H9 (cell line): ENCODE data around the gene CFAP45. TPM values are rescaled to one million over a fixed set of nuclear protein-coding genes. Genes with fewer than 3 reads are reported as not detected.

ENCODE experiments used
- DNase-seq: peaks from one replicate; pipeline ENCODE4 v3.0.0-alpha.2; 2017
- H2AFZ ChIP-seq: one replicate; pipeline ENCODE4 v1.6.1; 2013; ENCODE audit warnings: mild to moderate bottlenecking, low read length, control low read depth, moderate library complexity
- H2AK5ac ChIP-seq: 2 replicates; pipeline ENCODE4 v1.6.1; 2013; ENCODE audit warnings: low read length, control low read depth, mixed read lengths; ENCODE audit not compliant: insufficient read length
- H2BK120ac ChIP-seq: one replicate; pipeline ENCODE4 v1.6.1; 2013; ENCODE audit warnings: low read depth, mild to moderate bottlenecking, low read length, control low read depth, inconsistent platforms; ENCODE audit not compliant: poor library complexity, severe bottlenecking
- H2BK12ac ChIP-seq: 2 replicates; pipeline ENCODE4 v1.6.1; 2013; ENCODE audit warnings: low read length, control low read depth, mixed read lengths, low read depth; ENCODE audit not compliant: insufficient read length
- H2BK15ac ChIP-seq: 2 replicates; pipeline ENCODE4 v1.6.1; 2013; ENCODE audit warnings: low read depth, low read length, control low read depth
- H2BK20ac ChIP-seq: one replicate; pipeline ENCODE4 v1.6.1; 2013; ENCODE audit warnings: low read depth, mild to moderate bottlenecking, low read length, control low read depth, inconsistent platforms; ENCODE audit not compliant: poor library complexity, severe bottlenecking
- H2BK5ac ChIP-seq: 2 replicates; pipeline ENCODE4 v1.6.1; 2013; ENCODE audit warnings: low read length, control low read depth, mixed read lengths; ENCODE audit not compliant: insufficient read length
- H3K14ac ChIP-seq: 2 replicates; pipeline ENCODE4 v1.6.1; 2013; ENCODE audit warnings: low read length, control low read depth; ENCODE audit not compliant: insufficient read depth
- H3K18ac ChIP-seq: 2 replicates; pipeline ENCODE4 v1.6.1; 2013; ENCODE audit warnings: low read depth, mild to moderate bottlenecking, mixed read lengths, low read length, control low read depth; ENCODE audit not compliant: insufficient read length
- H3K23ac ChIP-seq: 2 replicates; pipeline ENCODE4 v1.6.1; 2013; ENCODE audit warnings: low read length, control low read depth, mixed read lengths, low read depth; ENCODE audit not compliant: insufficient read length
- H3K23me2 ChIP-seq: 2 replicates; pipeline ENCODE4 v1.6.1; 2013; ENCODE audit warnings: low read depth, mild to moderate bottlenecking, mixed read lengths, low read length, control low read depth; ENCODE audit not compliant: insufficient read length, poor library complexity, severe bottlenecking
- H3K27ac ChIP-seq: 2 replicates; pipeline ENCODE4 v1.5.1; 2013; ENCODE audit warnings: low read length, control low read depth, mixed read lengths, low read depth; ENCODE audit not compliant: insufficient read length
- H3K27me3 ChIP-seq: 2 replicates; pipeline ENCODE4 v1.6.1; 2013; ENCODE audit warnings: low read length, control low read depth, inconsistent platforms; ENCODE audit not compliant: insufficient read depth
- H3K4ac ChIP-seq: 2 replicates; pipeline ENCODE4 v1.6.1; 2013; ENCODE audit warnings: low read depth, mild to moderate bottlenecking, control low read depth, inconsistent platforms, low read length, moderate library complexity
- H3K4me1 ChIP-seq: 2 replicates; pipeline ENCODE4 v1.6.1; 2013; ENCODE audit warnings: low read length, control low read depth, inconsistent platforms; ENCODE audit not compliant: insufficient read depth
- H3K4me2 ChIP-seq: 2 replicates; pipeline ENCODE4 v1.6.1; 2013; ENCODE audit warnings: low read length, control low read depth, mixed read lengths; ENCODE audit not compliant: insufficient read length, insufficient read depth
- H3K56ac ChIP-seq: 2 replicates; pipeline ENCODE4 v1.6.1; 2013; ENCODE audit warnings: low read depth, mild to moderate bottlenecking, mixed read lengths, low read length, control low read depth; ENCODE audit not compliant: insufficient read length
- H3K79me1 ChIP-seq: 2 replicates; pipeline ENCODE4 v1.6.1; 2013; ENCODE audit warnings: low read depth, mild to moderate bottlenecking, moderate library complexity, low read length, control low read depth, inconsistent platforms; ENCODE audit not compliant: insufficient read depth, poor library complexity, severe bottlenecking
- H3K79me2 ChIP-seq: 2 replicates; pipeline ENCODE4 v1.6.1; 2013; ENCODE audit warnings: low read length, control low read depth, inconsistent platforms; ENCODE audit not compliant: insufficient read depth
- H3K9ac ChIP-seq: 2 replicates; pipeline ENCODE4 v1.6.1; 2013; ENCODE audit warnings: low read length, control low read depth, mixed read lengths; ENCODE audit not compliant: insufficient read length; ENCODE audit errors: extremely low read depth
- H3K9me3 ChIP-seq: one replicate; pipeline ENCODE4 v1.6.1; 2013; ENCODE audit warnings: low read depth, low read length, inconsistent platforms; ENCODE audit not compliant: control insufficient read depth
- H3T11ph ChIP-seq: one replicate; pipeline ENCODE4 v1.6.1; 2013; ENCODE audit warnings: mild to moderate bottlenecking, low read length, control low read depth, inconsistent platforms
- H4K20me1 ChIP-seq: one replicate; pipeline ENCODE4 v1.6.1; 2013; ENCODE audit not compliant: control insufficient read depth, insufficient read length, insufficient read depth
- H4K5ac ChIP-seq: 2 replicates; pipeline ENCODE4 v1.6.1; 2013; ENCODE audit warnings: low read depth, mild to moderate bottlenecking, mixed read lengths, low read length, control low read depth; ENCODE audit not compliant: insufficient read length
- H4K8ac ChIP-seq: replicated peaks from 2 replicates; pipeline ENCODE4 v1.6.1; 2013; ENCODE audit warnings: low read length, control low read depth, mixed read lengths, low read depth; ENCODE audit not compliant: insufficient read length
- H4K91ac ChIP-seq: 2 replicates; pipeline ENCODE4 v1.6.1; 2013; ENCODE audit warnings: low read depth, mild to moderate bottlenecking, moderate library complexity, mixed read lengths, low read length, control low read depth; ENCODE audit not compliant: insufficient read length
- H3K27ac Mint-ChIP-seq, 3 experiments: 2 replicates in 2 of 3; 3 replicates in 1 of 3; pipeline ENCODE4 v1.8.0; 2020 to 2021; ENCODE audit warnings: mixed read lengths in 3 of 3, mild to moderate bottlenecking in 1 of 3, moderate library complexity in 1 of 3
- H3K27me3 Mint-ChIP-seq: 2 replicates; pipeline ENCODE4 v1.8.0; 2021; ENCODE audit warnings: low read depth, mild to moderate bottlenecking, moderate library complexity, mixed read lengths
- H3K36me3 Mint-ChIP-seq, 3 experiments: 2 replicates in 2 of 3; 3 replicates in 1 of 3; pipeline ENCODE4 v1.8.0; 2020 to 2021; ENCODE audit warnings: low read depth in 3 of 3, mixed read lengths in 3 of 3; ENCODE audit not compliant: insufficient read depth in 1 of 3
- H3K4me1 Mint-ChIP-seq, 2 experiments: 2 replicates each; pipeline ENCODE4 v1.8.0; 2020; ENCODE audit warnings: mixed read lengths in 2 of 2
- H3K4me3 Mint-ChIP-seq, 2 experiments: 2 replicates in 1 of 2; 3 replicates in 1 of 2; pipeline ENCODE4 v1.8.0; 2020 to 2021; ENCODE audit warnings: mild to moderate bottlenecking in 2 of 2, mixed read lengths in 2 of 2, moderate library complexity in 1 of 2
- H3K9me3 Mint-ChIP-seq, 2 experiments: 2 replicates in 1 of 2; 3 replicates in 1 of 2; pipeline ENCODE4 v1.8.0; 2020; ENCODE audit warnings: mild to moderate bottlenecking in 2 of 2, mixed read lengths in 2 of 2, moderate library complexity in 1 of 2
- CTCF ChIP-seq: fragments of 200-600 bp; sonication (generic); conservative IDR thresholded peaks from 3 replicates; pipeline ENCODE4 v1.8.0; 2021; ENCODE audit warnings: antibody characterized with exemption, mild to moderate bottlenecking
- WGBS: extraction: QIAGEN DNeasy Blood & Tissue Kit; methylation state at CpG from one replicate; pipeline ENCODE4 v1.1.7; 2013; ENCODE audit warnings: missing lambda C conversion rate, low lambda C conversion rate, mixed read lengths; ENCODE audit not compliant: insufficient read length; ENCODE audit errors: extremely low coverage; 5-methylcytosine and 5-hydroxymethylcytosine counted together
- total RNA-seq: library from RNA; stranded (reverse); gene quantifications from 2 replicates; pipeline ENCODE4 v1.2.1, GENCODE V29; 2021

Gene CFAP45
- total RNA-seq, 1 experiment from 2014 or later = 0.85 TPM

DNA sequence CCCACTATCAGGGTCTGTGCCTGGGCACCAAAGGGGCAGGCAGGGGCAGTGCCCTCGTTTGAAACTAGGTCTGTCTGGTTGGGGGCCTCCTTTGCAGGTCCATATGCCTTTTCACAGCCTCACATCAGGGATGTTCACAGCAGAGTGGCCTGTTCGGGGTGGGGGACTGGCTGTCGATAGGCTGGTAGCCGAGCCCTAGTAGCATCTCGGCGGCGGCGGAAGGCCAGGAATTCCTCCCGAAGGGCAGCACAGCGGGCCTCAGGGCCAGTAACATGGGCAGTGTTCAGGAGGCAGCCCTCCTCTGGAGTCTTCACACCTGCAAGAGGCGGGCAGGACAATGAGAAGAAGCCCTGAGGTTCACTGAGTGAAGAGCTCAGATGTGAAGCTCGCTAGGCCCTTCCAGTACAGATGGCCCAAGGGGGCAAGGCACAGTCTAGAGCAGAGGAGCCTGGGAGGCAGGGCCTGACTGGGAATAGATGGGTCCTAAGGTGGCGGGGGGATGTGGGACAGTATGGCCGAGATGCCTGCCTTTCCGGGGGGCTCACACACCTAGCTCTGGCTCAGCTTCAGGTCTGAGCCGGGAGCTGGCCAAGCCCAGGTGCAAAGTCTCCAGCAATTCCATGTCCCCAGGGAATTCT is 27.4 kb upstream of the CFAP45 start:
- H2AFZ ChIP-seq = no peak overlapping the region
- H4K20me1 ChIP-seq = no peaks in the 10 kb centered on the region
- H4K8ac ChIP-seq = no peak overlapping the region
- H3K23ac ChIP-seq = no peak overlapping the region
- H3K27me3 ChIP-seq = no peaks in the 10 kb centered on the region
- no peak overlapping the region for H3K18ac ChIP-seq
- H3K23me2 ChIP-seq = peaks cover 17% of the 10 kb centered on the region
- TF ChIP-seq CTCF = no peak
- peaks cover 12% of the 10 kb centered on the region for H3K27me3 Mint-ChIP-seq
- no peak overlapping the region for H2BK120ac ChIP-seq
- H3K36me3 Mint-ChIP-seq = peaks cover 13 to 26% (median 23%) of the 10 kb centered on the region in 3 experiments
- WGBS = no CpG with 5 or more reads among the region's 16 CpGs
- no peaks in the 10 kb centered on the region for H3K79me2 ChIP-seq
- no peak for DNase-seq
- no peaks in the 10 kb centered on the region; a peak in 1 of 5 replicates for H3K9me3 Mint-ChIP-seq
- H3K4ac ChIP-seq = no peak overlapping the region
- H3K27ac Mint-ChIP-seq = no peak overlapping the region
- no peaks in the 10 kb centered on the region; the same call in 1 of the 2 replicates for H3K4me1 ChIP-seq
- H2BK20ac ChIP-seq = no peak overlapping the region
- H4K5ac ChIP-seq = no peak overlapping the region
- no peak overlapping the region for H4K91ac ChIP-seq
- peaks cover 25 to 32% of the 10 kb centered on the region in 2 experiments for H3K4me1 Mint-ChIP-seq
- H2AK5ac ChIP-seq = no peak overlapping the region
- no peak overlapping the region for H3K14ac ChIP-seq
- H3T11ph ChIP-seq = no peak overlapping the region
- H3K79me1 ChIP-seq = no peaks in the 10 kb centered on the region
- H3K4me3 Mint-ChIP-seq = no peak overlapping the region; a peak in 1 of 5 replicates
- no peak overlapping the region for H2BK12ac ChIP-seq
- H3K56ac ChIP-seq = no peak overlapping the region
- no peak overlapping the region for H2BK5ac ChIP-seq
- H3K4me2 ChIP-seq = no peak overlapping the region
- H3K9me3 ChIP-seq = no peaks in the 10 kb centered on the region
- H3K9ac ChIP-seq = no peak overlapping the region
- no peak overlapping the region for H3K27ac ChIP-seq
- no peak overlapping the region for H2BK15ac ChIP-seq
